ENCODE measurements around the gene PLCG1. TPM values are rescaled to one million over a fixed set of nuclear protein-coding genes. Genes with fewer than 3 reads are reported as not detected.

The PLCG1 gene
- total and polyA plus RNA-seq, 4 donors = 2.0 to 30.4 (median 16.1) TPM

DNA sequence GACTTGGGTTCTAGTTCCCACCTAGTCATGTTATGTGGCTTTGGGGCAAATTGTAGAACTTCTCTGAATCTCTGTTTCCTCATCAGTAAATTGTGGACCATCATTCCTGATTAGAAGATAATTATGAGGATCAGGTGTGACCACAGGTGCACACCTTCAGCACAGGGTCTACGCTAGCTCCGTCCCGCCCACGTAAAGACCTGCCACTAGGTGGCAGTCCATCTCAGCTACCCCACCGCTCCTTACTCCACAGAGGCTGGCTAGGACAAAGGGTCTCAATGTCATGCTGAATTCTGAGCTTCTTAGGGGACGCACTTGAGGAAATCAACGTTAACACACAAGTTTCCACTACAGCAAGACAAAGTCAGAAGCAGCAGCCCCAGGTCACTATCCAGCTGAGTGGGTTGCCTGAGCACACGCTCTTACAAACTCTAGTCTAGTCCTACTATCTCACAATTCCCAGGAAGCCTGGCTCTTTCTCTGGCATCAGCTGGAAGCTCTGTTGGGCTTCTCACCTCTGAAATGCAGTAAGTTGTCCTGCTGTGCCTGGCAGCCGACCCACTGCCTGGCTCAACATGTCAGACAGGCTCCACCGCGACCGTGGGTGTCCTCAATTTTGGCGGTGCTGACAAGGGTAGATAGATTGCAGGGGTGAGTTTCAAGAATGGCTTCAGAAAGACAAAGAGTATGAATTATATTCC lies 2.0 kb upstream of the PLCG1 start:
- peak; percentile 64 for DNase-seq (ENCODE audit: low spot score)
- no peak overlapping the region for H3K4me3 ChIP-seq (ENCODE audit: low read depth in 1 of 3, low read length in 3 of 3)
- no peak overlapping the region for H3K9ac ChIP-seq (ENCODE audit: low read depth in 1 of 2, low read length in 2 of 2)

GRCh38 chr20:41135888-41136679 lies 1.3 kb upstream of the PLCG1 start:
- Histone ChIP-seq H3K4me1 (ENCODE audit: control insufficient read depth in 4 of 4, insufficient read depth in 4 of 4, low read length in 3 of 4) (peaks cover 0 to 22% (median 12%) of the 10 kb centered on the region in 4 donors), H3K9ac (ENCODE audit: low read depth in 1 of 2, low read length in 2 of 2) (no peak overlapping the region), H3K9me3 (ENCODE audit: control insufficient read depth in 4 of 4, low read length in 3 of 4) (no peaks in the 10 kb centered on the region), H3K4me3 (ENCODE audit: low read depth in 1 of 3, low read length in 3 of 3) (peak overlapping the region; percentile 76 to 90 (median 78)), H3K36me3 (ENCODE audit: control insufficient read depth in 4 of 4, insufficient read depth in 3 of 4, low read depth in 1 of 4, low read length in 3 of 4) (no peaks in the 10 kb centered on the region), H3K27me3 (ENCODE audit: control insufficient read depth in 4 of 4, insufficient read depth in 4 of 4, low read length in 3 of 4) (no peaks in the 10 kb centered on the region), H3K27ac (ENCODE audit: low read depth in 1 of 2, low read length in 2 of 2) (peak overlapping the region; percentile 87 to 92)
- no peak for DNase-seq (ENCODE audit: low spot score)
- 49% methylated on average over 23 of the region's 23 CpGs for WGBS
- TF ChIP-seq JUND (IDR thresholded peaks at IDR 0.05) = no peak
- TF ChIP-seq SP1 (IDR thresholded peaks at IDR 0.05) = no peak
- no peak for TF ChIP-seq FOXA1 (IDR thresholded peaks at IDR 0.05)
- no peak for TF ChIP-seq NR2F2 (IDR thresholded peaks at IDR 0.05)
- TF ChIP-seq ZBTB33 (IDR thresholded peaks at IDR 0.05) = no peak
- TF ChIP-seq TAF1 (conservative IDR thresholded peaks at IDR 0.05) = no peak
- no peak for TF ChIP-seq RXRA (IDR thresholded peaks at IDR 0.05)
- no peak for TF ChIP-seq FOXA2 (IDR thresholded peaks at IDR 0.05)
- no peak for TF ChIP-seq RAD21 (IDR thresholded peaks at IDR 0.05)
- TF ChIP-seq, protein P1, sequence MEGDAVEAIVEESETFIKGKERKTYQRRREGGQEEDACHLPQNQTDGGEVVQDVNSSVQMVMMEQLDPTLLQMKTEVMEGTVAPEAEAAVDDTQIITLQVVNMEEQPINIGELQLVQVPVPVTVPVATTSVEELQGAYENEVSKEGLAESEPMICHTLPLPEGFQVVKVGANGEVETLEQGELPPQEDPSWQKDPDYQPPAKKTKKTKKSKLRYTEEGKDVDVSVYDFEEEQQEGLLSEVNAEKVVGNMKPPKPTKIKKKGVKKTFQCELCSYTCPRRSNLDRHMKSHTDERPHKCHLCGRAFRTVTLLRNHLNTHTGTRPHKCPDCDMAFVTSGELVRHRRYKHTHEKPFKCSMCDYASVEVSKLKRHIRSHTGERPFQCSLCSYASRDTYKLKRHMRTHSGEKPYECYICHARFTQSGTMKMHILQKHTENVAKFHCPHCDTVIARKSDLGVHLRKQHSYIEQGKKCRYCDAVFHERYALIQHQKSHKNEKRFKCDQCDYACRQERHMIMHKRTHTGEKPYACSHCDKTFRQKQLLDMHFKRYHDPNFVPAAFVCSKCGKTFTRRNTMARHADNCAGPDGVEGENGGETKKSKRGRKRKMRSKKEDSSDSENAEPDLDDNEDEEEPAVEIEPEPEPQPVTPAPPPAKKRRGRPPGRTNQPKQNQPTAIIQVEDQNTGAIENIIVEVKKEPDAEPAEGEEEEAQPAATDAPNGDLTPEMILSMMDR (IDR thresholded peaks at IDR 0.05; ENCODE audit: low read depth, low read length, missing input control) = no peak
- TF ChIP-seq YY1 (IDR thresholded peaks at IDR 0.05) = no peak
- no peak for TF ChIP-seq REST (IDR thresholded peaks at IDR 0.05)
- no peak for TF ChIP-seq HNF4A (conservative IDR thresholded peaks at IDR 0.05)
- TF ChIP-seq HNF4G (IDR thresholded peaks at IDR 0.05) = no peak
- TF ChIP-seq, protein P2, sequence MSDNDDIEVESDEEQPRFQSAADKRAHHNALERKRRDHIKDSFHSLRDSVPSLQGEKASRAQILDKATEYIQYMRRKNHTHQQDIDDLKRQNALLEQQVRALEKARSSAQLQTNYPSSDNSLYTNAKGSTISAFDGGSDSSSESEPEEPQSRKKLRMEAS (IDR thresholded peaks at IDR 0.05) = no peak
- no peak for TF ChIP-seq ATF3 (IDR thresholded peaks at IDR 0.05)
- TF ChIP-seq EGR1 (IDR thresholded peaks at IDR 0.05; ENCODE audit: low read depth in 2 of 2) = no peak

More for the DNA sequence above, 2.0 kb upstream of the PLCG1 start:
- Histone ChIP-seq H3K36me3 (ENCODE audit: control insufficient read depth in 4 of 4, insufficient read depth in 3 of 4, low read depth in 1 of 4, low read length in 3 of 4) (no peaks in the 10 kb centered on the region), H3K9me3 (ENCODE audit: control insufficient read depth in 4 of 4, low read length in 3 of 4) (no peaks in the 10 kb centered on the region), H3K4me1 (ENCODE audit: control insufficient read depth in 4 of 4, insufficient read depth in 4 of 4, low read length in 3 of 4) (peaks cover 0 to 19% (median 11%) of the 10 kb centered on the region in 4 donors), H3K27ac (ENCODE audit: low read depth in 1 of 2, low read length in 2 of 2) (no peak overlapping the region), H3K27me3 (ENCODE audit: control insufficient read depth in 4 of 4, insufficient read depth in 4 of 4, low read length in 3 of 4) (no peaks in the 10 kb centered on the region)
- WGBS = 58% methylated on average over 13 of the region's 13 CpGs
- TF ChIP-seq, protein P2 (IDR thresholded peaks at IDR 0.05) = no peak
- TF ChIP-seq RXRA (IDR thresholded peaks at IDR 0.05) (no peak), YY1 (IDR thresholded peaks at IDR 0.05) (no peak), SP1 (IDR thresholded peaks at IDR 0.05) (no peak), RAD21 (IDR thresholded peaks at IDR 0.05) (peak; percentile 77 to 88)
- TF ChIP-seq, protein P1 (IDR thresholded peaks at IDR 0.05; ENCODE audit: low read depth, low read length, missing input control) = peak; percentile 63

Measured in liver (tissue), 9 donors.